GM18507 (cell line): Measurements from ENCODE around the gene GLYATL2.

ENCODE experiments used
- DNase-seq: peaks from one replicate; pipeline ENCODE4 v3.0.0; 2011; ENCODE audit warnings: low read depth; ENCODE audit not compliant: insufficient read length; ENCODE audit errors: extremely low spot score
- FAIRE-seq: peaks from 2 replicates; lab custom pipeline; 2011; peaks lifted over from hg19 to GRCh38; lab: Jason Lieb, UNC

GLYATL2 gene

GRCh38 chr11:58805065-58805464, 39.4 kb downstream of the GLYATL2 start:
- no peak for DNase-seq
- no peak for FAIRE-seq

- DNase-seq, result no peak
- no peak for FAIRE-seq
Measured at GRCh38 chr11:58801974-58802545, 42.4 kb downstream of the GLYATL2 start.

- FAIRE-seq, result peak; percentile 33
- no peak for DNase-seq
Measured at GRCh38 chr11:58801302-58801701, 43.2 kb downstream of the GLYATL2 start.

GRCh38 chr11:58796333-58796732, 48.2 kb downstream of the GLYATL2 start:
- no peak for DNase-seq
- no peak for FAIRE-seq

- FAIRE-seq (peak; percentile 85), DNase-seq (peak; percentile 11)
Measured at GRCh38 chr11:58788355-58789023, 56.0 kb downstream of the GLYATL2 start.

GRCh38 chr11:58787903-58788302, 56.6 kb downstream of the GLYATL2 start:
- FAIRE-seq, result no peak
- DNase-seq, result no peak

GRCh38 chr11:58786693-58787092, 57.8 kb downstream of the GLYATL2 start:
- no peak for FAIRE-seq
- no peak for DNase-seq

GRCh38 chr11:58784995-58785394, 59.5 kb downstream of the GLYATL2 start:
- DNase-seq (no peak), FAIRE-seq (no peak)
